Neutrophil (primary cell): ENCODE results near the gene SART1.

Experiments
- H3K27ac ChIP-seq: fragments of 200-600 bp; sonication (generic); 2 replicates; pipeline ENCODE4 v1.5.1; 2016; ENCODE audit warnings: mild to moderate bottlenecking, moderate library complexity
- H3K27me3 ChIP-seq: fragments of 200-600 bp; sonication (generic); 2 replicates; pipeline ENCODE4 v1.6.0; 2016; ENCODE audit warnings: mild to moderate bottlenecking
- H3K36me3 ChIP-seq: fragments of 200-600 bp; sonication (generic); 2 replicates; pipeline ENCODE4 v1.5.1; 2017
- H3K4me1 ChIP-seq, 2 experiments: fragments of 200-600 bp in 1 of 2; sonication (generic) in 1 of 2; 1 replicate in 1 of 2; 2 replicates in 1 of 2; pipeline versions ENCODE4 v1.5.1 to v1.6.1; 2013 to 2016; ENCODE audit warnings: low read depth in 1 of 2, low read length in 1 of 2, mild to moderate bottlenecking in 1 of 2, moderate library complexity in 1 of 2; ENCODE audit not compliant: control insufficient read depth in 1 of 2, insufficient read depth in 1 of 2
- H3K4me3 ChIP-seq, 2 experiments: fragments of 200-600 bp in 1 of 2; sonication (generic) in 1 of 2; 1 replicate in 1 of 2; 2 replicates in 1 of 2; pipeline ENCODE4 v1.5.1; 2013 to 2016; ENCODE audit warnings: low read depth in 1 of 2, low read length in 1 of 2, mild to moderate bottlenecking in 1 of 2, moderate library complexity in 1 of 2
- H3K9me3 ChIP-seq: fragments of 200-600 bp; sonication (generic); 2 replicates; pipeline ENCODE4 v1.5.1; 2016
- CTCF ChIP-seq: fragments of 200-600 bp; sonication (generic); IDR thresholded peaks from 2 replicates; pipeline ENCODE4 v1.5.1; 2016; ENCODE audit warnings: antibody characterized with exemption

SART1 gene

GRCh38 chr11:65944767-65945166 lies 16.8 kb upstream of the SART1 start:
- Histone ChIP-seq H3K27ac (no peak overlapping the region), H3K9me3 (no peaks in the 10 kb centered on the region), H3K4me3 (no peak overlapping the region), H3K27me3 (no peaks in the 10 kb centered on the region), H3K4me1 (peaks cover 11 to 12% of the 10 kb centered on the region in 2 experiments), H3K36me3 (no peaks in the 10 kb centered on the region)
- no peak for TF ChIP-seq CTCF

GRCh38 chr11:65945430-65945911 lies 16.1 kb upstream of the SART1 start, which contains the start of gene TSGA10IP:
TSS of gene TSGA10IP (plus strand) at chr11:65945480. CDS start at chr11:65945676, 196 bp downstream.
- H3K9me3 ChIP-seq, result no peaks in the 10 kb centered on the region
- TF ChIP-seq CTCF, result no peak
- H3K4me3 ChIP-seq, result no peak within 1 kb of the TSS
- no peaks in the 10 kb centered on the region for H3K27me3 ChIP-seq
- no peaks in the 10 kb centered on the region for H3K36me3 ChIP-seq
- H3K4me1 ChIP-seq, result peaks cover 11 to 12% of the 10 kb centered on the region in 2 experiments
- H3K27ac ChIP-seq, result no peak within 1 kb of the TSS

- Histone ChIP-seq H3K4me3 (no peak overlapping the region), H3K27me3 (no peaks in the 10 kb centered on the region), H3K36me3 (no peaks in the 10 kb centered on the region), H3K27ac (no peak overlapping the region), H3K9me3 (no peaks in the 10 kb centered on the region), H3K4me1 (peaks cover 9 to 10% of the 10 kb centered on the region in 2 experiments)
- TF ChIP-seq CTCF, result no peak
Observed at GRCh38 chr11:65945941-65946558, 15.5 kb upstream of the SART1 start.

GRCh38 chr11:65946655-65947054 lies 14.9 kb upstream of the SART1 start:
- Histone ChIP-seq H3K4me3 (no peak overlapping the region), H3K27me3 (no peaks in the 10 kb centered on the region), H3K9me3 (no peaks in the 10 kb centered on the region), H3K27ac (no peak overlapping the region), H3K4me1 (peaks cover 3 to 4% of the 10 kb centered on the region in 2 experiments), H3K36me3 (no peaks in the 10 kb centered on the region)
- TF ChIP-seq CTCF, result no peak

GRCh38 chr11:65947133-65947532 lies 14.4 kb upstream of the SART1 start:
- H3K9me3 ChIP-seq, result no peaks in the 10 kb centered on the region
- TF ChIP-seq CTCF, result no peak
- H3K27me3 ChIP-seq, result no peaks in the 10 kb centered on the region
- H3K27ac ChIP-seq, result no peak overlapping the region
- H3K4me3 ChIP-seq, result no peak overlapping the region
- H3K36me3 ChIP-seq, result no peaks in the 10 kb centered on the region
- H3K4me1 ChIP-seq, result no peaks in the 10 kb centered on the region
